HL-60 (cell line): Measurements from ENCODE around the gene SERPINA4.

Source experiments
- DNase-seq, 2 experiments: peaks; one replicate each; pipeline ENCODE4 v3.0.0-alpha.2; 2010 to 2020; ENCODE audit warnings: low read depth in 1 of 2, low spot score in 1 of 2
- H3K27ac ChIP-seq: fragments of 250-450 bp; sonication (Bioruptor Pico); replicated peaks from 2 replicates; pipeline ENCODE4 v1.5.1; 2020; ENCODE audit warnings: mild to moderate bottlenecking, moderate library complexity
- H3K27me3 ChIP-seq: fragments of 250-450 bp; sonication (Bioruptor Pico); 2 replicates; pipeline ENCODE4 v1.5.1; 2021; ENCODE audit warnings: mild to moderate bottlenecking, moderate library complexity; ENCODE audit not compliant: insufficient read depth, poor library complexity, severe bottlenecking
- H3K4me3 ChIP-seq: replicated peaks from 2 replicates; pipeline ENCODE4 v1.5.1; 2011; ENCODE audit warnings: mild to moderate bottlenecking, control low read depth, low read length; ENCODE audit not compliant: insufficient read depth
- GABPA ChIP-seq: IDR thresholded peaks from 2 replicates; pipeline ENCODE4 v1.6.1; 2012; ENCODE audit warnings: low read depth
- POLR2AphosphoS5 ChIP-seq: IDR thresholded peaks from 2 replicates; pipeline ENCODE4 v1.6.1; 2012; ENCODE audit warnings: low read depth
- SPI1 ChIP-seq: IDR thresholded peaks from 2 replicates; pipeline ENCODE4 v1.6.1; 2012; ENCODE audit warnings: low read depth, mild to moderate bottlenecking, borderline replicate concordance
- TF ChIP-seq, protein P1 (sequence below): IDR thresholded peaks from one replicate; pipeline ENCODE4 v1.5.1; 2011; ENCODE audit warnings: low read length, control low read depth, inconsistent platforms; ENCODE audit not compliant: insufficient read depth
- TF ChIP-seq, protein P2 (sequence below): IDR thresholded peaks from 2 replicates; pipeline ENCODE4 v1.6.1; 2012; ENCODE audit warnings: low read depth; ENCODE audit not compliant: insufficient replicate concordance

Gene SERPINA4

DNA sequence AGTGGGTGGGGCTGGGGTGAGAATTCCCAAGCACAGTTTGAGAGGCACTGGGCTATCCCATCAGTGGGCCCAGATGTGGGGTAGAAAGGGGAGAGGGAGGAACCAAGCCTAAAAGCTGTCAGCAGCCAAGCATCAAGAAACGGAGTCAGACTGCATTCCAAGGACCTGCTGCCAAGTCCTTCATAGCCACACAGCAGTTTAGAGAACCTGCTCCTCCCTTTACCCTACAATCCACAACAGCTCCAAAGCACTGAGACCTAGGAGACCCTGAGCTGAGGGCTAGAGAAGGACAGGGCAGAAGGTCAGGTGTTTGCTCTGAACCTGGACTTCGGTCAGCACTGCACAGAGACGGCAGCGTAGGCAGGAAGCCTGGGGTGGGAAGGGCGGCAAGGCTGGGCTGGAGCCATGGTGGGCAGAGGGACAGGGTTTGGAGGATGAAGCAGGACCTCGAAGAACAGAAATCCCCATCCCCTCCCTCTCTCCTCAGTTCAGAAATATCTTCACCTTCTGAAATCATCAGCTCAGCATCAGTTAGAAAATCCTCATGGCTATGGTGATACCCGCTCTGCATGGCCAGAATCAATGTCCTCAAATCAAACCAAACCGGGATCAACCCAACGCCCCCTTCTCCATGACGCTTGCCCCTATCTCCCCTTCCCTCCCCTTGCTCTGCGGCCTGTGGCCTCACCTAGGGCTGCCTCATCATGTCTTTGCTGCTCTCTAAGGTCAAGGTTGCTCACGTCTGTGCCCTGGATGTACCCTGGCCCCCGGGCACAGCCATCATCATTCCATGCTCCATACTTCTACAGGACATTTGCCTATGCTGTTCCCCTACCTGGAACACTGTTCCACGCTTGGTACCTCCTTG is 12.9 kb upstream of the SERPINA4 start:
- Histone ChIP-seq H3K27me3 (peaks cover 4% of the 10 kb centered on the region), H3K4me3 (no peak overlapping the region), H3K27ac (no peak overlapping the region)
- TF ChIP-seq GABPA (no peak), SPI1 (no peak), POLR2AphosphoS5 (no peak)
- TF ChIP-seq, protein P1, sequence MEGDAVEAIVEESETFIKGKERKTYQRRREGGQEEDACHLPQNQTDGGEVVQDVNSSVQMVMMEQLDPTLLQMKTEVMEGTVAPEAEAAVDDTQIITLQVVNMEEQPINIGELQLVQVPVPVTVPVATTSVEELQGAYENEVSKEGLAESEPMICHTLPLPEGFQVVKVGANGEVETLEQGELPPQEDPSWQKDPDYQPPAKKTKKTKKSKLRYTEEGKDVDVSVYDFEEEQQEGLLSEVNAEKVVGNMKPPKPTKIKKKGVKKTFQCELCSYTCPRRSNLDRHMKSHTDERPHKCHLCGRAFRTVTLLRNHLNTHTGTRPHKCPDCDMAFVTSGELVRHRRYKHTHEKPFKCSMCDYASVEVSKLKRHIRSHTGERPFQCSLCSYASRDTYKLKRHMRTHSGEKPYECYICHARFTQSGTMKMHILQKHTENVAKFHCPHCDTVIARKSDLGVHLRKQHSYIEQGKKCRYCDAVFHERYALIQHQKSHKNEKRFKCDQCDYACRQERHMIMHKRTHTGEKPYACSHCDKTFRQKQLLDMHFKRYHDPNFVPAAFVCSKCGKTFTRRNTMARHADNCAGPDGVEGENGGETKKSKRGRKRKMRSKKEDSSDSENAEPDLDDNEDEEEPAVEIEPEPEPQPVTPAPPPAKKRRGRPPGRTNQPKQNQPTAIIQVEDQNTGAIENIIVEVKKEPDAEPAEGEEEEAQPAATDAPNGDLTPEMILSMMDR = no peak
- TF ChIP-seq, protein P2, sequence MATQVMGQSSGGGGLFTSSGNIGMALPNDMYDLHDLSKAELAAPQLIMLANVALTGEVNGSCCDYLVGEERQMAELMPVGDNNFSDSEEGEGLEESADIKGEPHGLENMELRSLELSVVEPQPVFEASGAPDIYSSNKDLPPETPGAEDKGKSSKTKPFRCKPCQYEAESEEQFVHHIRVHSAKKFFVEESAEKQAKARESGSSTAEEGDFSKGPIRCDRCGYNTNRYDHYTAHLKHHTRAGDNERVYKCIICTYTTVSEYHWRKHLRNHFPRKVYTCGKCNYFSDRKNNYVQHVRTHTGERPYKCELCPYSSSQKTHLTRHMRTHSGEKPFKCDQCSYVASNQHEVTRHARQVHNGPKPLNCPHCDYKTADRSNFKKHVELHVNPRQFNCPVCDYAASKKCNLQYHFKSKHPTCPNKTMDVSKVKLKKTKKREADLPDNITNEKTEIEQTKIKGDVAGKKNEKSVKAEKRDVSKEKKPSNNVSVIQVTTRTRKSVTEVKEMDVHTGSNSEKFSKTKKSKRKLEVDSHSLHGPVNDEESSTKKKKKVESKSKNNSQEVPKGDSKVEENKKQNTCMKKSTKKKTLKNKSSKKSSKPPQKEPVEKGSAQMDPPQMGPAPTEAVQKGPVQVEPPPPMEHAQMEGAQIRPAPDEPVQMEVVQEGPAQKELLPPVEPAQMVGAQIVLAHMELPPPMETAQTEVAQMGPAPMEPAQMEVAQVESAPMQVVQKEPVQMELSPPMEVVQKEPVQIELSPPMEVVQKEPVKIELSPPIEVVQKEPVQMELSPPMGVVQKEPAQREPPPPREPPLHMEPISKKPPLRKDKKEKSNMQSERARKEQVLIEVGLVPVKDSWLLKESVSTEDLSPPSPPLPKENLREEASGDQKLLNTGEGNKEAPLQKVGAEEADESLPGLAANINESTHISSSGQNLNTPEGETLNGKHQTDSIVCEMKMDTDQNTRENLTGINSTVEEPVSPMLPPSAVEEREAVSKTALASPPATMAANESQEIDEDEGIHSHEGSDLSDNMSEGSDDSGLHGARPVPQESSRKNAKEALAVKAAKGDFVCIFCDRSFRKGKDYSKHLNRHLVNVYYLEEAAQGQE = no peak
- no peak for DNase-seq

DNA sequence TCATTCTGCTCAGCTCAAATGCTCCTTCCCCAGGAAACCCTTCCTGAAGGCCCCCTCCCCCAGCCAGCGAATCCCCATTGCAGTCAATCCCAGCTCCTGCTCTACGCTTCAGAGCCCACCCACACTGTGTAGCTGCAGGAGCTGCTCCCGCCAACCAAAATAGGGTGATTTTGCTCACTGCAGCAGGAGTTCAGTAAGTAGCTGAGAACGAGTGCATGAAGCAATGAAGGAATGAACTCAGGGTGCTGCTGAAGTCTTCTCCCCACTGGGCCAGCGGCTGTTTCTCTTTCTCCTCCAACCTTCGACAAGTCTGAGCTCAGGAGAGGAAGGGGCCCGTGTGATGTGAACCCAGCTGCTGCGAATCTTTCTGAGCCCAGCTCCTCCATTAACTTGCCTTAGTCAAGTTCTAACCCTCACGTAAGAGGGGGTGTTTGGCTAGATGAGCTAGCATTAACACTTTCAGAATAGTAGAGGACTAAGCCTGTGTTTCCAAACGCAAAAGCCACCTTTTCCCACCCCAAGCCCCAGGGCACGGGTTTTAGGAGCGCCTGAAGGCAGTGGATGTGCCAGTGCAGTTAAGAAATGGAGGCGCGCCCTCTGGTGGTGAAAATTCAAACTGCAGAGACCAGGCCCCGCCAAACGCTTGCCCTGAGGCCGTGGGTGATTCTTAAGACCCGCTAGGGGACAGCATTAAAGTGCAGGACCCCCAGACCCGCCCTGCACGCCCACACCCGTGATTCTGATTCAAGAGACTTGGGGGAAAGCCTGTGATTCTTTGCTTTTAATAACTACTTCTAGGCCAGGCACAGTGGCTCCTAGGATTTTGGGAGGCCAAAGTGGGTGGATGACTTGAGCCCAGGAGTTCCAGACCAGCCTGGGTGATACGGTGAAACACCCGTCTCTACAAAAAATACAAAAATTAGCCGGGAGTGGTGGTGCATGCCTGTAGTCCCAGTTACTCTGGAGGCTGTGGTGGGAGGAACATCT is 11.9 kb upstream of the SERPINA4 start:
- peak; percentile 11 to 42 for DNase-seq
- Histone ChIP-seq H3K4me3 (no peak overlapping the region), H3K27ac (no peak overlapping the region), H3K27me3 (peaks cover 4% of the 10 kb centered on the region)
- TF ChIP-seq, protein P2 = no peak
- TF ChIP-seq, protein P1 = peak; percentile 76

DNA sequence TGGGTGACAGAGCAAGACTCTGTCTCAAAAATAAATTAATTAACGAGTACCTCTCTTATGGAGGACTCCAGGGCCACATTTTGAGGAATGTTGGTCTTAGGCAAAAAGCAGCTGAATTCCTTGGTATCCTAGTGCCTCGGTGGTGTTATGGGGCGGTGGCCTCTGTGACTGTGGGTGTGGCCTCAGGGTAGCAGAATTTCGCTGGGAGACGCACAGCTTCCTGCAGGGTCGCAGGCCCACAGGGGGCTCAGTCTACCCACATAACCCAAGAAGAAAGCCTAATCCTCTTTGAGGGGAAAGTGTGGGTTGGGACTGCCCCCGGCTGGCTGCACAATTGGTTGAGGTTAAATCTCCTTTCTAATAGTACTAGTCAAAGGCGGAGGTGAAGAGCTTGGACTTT is 11.2 kb upstream of the SERPINA4 start:
- TF ChIP-seq, protein P2 = no peak
- TF ChIP-seq GABPA (no peak), SPI1 (no peak), POLR2AphosphoS5 (no peak)
- TF ChIP-seq, protein P1 = no peak
- Histone ChIP-seq H3K27me3 (peaks cover 6% of the 10 kb centered on the region), H3K27ac (no peak overlapping the region), H3K4me3 (no peak overlapping the region)
- no peak for DNase-seq
